ENCODE data around the gene TAF1B.

DNA sequence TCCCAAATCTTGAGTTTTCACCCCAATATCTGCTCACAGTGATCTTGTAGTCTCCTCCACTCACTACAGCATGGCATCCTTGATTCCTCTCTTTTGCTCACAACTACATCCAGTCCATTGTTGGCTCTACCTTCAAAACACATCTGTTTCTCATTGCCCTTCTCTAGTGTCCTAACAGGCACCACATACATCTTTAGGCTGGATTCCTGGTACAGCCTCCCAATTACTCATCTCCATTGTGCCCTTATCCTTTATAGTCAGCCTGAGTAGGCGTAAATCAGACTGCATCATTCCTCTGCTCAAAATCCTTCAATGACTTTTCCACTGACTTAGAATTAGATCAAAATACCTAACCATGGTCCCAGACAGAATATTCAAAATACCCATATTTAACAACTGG lies 10.7 kb upstream of the TAF1B start:
- TF ChIP-seq RAD21 (IDR thresholded peaks at IDR 0.05; ENCODE audit: low read depth) = no peak
- no peak for TF ChIP-seq EP300 (IDR thresholded peaks at IDR 0.05; ENCODE audit: borderline replicate concordance)
- TF ChIP-seq TEAD4 (IDR thresholded peaks at IDR 0.05) = no peak
- TF ChIP-seq TAF1 (IDR thresholded peaks at IDR 0.05; ENCODE audit: low read depth) = no peak
- no peak for TF ChIP-seq CREB1 (IDR thresholded peaks at IDR 0.05; ENCODE audit: low read depth)
- TF ChIP-seq, protein P1, sequence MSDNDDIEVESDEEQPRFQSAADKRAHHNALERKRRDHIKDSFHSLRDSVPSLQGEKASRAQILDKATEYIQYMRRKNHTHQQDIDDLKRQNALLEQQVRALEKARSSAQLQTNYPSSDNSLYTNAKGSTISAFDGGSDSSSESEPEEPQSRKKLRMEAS (IDR thresholded peaks at IDR 0.05) = no peak
- TF ChIP-seq CEBPB (IDR thresholded peaks at IDR 0.05) = no peak
- TF ChIP-seq, protein P2, sequence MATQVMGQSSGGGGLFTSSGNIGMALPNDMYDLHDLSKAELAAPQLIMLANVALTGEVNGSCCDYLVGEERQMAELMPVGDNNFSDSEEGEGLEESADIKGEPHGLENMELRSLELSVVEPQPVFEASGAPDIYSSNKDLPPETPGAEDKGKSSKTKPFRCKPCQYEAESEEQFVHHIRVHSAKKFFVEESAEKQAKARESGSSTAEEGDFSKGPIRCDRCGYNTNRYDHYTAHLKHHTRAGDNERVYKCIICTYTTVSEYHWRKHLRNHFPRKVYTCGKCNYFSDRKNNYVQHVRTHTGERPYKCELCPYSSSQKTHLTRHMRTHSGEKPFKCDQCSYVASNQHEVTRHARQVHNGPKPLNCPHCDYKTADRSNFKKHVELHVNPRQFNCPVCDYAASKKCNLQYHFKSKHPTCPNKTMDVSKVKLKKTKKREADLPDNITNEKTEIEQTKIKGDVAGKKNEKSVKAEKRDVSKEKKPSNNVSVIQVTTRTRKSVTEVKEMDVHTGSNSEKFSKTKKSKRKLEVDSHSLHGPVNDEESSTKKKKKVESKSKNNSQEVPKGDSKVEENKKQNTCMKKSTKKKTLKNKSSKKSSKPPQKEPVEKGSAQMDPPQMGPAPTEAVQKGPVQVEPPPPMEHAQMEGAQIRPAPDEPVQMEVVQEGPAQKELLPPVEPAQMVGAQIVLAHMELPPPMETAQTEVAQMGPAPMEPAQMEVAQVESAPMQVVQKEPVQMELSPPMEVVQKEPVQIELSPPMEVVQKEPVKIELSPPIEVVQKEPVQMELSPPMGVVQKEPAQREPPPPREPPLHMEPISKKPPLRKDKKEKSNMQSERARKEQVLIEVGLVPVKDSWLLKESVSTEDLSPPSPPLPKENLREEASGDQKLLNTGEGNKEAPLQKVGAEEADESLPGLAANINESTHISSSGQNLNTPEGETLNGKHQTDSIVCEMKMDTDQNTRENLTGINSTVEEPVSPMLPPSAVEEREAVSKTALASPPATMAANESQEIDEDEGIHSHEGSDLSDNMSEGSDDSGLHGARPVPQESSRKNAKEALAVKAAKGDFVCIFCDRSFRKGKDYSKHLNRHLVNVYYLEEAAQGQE (IDR thresholded peaks at IDR 0.05; ENCODE audit: low read depth) = no peak
- TF ChIP-seq FOXM1 (IDR thresholded peaks at IDR 0.05; ENCODE audit: borderline replicate concordance, low read depth) = no peak
- no peak for TF ChIP-seq TCF12 (IDR thresholded peaks at IDR 0.05; ENCODE audit: low read depth)
- TF ChIP-seq EGR1 (IDR thresholded peaks at IDR 0.05) = no peak
- no peak for TF ChIP-seq YY1 (IDR thresholded peaks at IDR 0.05; ENCODE audit: low read depth)
- TF ChIP-seq NFIC (IDR thresholded peaks at IDR 0.05) = no peak
- TF ChIP-seq, protein P3, sequence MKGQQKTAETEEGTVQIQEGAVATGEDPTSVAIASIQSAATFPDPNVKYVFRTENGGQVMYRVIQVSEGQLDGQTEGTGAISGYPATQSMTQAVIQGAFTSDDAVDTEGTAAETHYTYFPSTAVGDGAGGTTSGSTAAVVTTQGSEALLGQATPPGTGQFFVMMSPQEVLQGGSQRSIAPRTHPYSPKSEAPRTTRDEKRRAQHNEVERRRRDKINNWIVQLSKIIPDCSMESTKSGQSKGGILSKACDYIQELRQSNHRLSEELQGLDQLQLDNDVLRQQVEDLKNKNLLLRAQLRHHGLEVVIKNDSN (IDR thresholded peaks at IDR 0.05) = no peak

Measured in Ishikawa (cell line).